ENCODE data around the gene POR.

POR gene

DNA sequence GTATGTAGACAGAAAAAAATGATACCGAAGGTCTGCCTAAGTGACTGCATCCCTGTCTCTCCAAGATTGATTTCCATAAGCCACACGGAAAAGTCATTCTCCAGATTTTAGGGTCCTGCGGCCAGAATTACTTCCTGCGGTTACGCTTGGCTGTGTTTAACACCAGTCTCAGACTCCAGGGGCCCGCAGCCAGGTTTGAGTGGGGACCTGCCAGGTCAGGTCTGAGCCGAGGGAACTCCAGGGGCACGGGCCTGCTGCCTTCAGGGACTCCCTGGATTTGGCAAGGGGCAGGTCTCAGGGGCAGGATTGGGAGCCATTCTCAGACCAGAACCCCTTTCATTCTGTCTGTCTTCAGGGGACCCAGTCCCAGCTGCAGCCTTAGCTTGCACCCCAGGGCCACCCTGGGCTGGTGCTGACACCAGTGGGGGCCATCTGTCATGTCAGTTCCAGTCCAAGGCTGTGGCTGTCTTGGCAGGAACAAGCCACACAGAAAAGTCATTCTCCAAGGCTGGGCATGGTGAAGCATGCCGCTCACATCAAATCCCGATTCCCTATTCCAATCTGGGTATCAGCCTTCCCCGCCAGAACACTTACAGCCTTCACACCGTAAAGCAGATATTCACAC is 40.5 kb downstream of the POR start:
- no peak for DNase-seq (ENCODE audit: low spot score)

DNA sequence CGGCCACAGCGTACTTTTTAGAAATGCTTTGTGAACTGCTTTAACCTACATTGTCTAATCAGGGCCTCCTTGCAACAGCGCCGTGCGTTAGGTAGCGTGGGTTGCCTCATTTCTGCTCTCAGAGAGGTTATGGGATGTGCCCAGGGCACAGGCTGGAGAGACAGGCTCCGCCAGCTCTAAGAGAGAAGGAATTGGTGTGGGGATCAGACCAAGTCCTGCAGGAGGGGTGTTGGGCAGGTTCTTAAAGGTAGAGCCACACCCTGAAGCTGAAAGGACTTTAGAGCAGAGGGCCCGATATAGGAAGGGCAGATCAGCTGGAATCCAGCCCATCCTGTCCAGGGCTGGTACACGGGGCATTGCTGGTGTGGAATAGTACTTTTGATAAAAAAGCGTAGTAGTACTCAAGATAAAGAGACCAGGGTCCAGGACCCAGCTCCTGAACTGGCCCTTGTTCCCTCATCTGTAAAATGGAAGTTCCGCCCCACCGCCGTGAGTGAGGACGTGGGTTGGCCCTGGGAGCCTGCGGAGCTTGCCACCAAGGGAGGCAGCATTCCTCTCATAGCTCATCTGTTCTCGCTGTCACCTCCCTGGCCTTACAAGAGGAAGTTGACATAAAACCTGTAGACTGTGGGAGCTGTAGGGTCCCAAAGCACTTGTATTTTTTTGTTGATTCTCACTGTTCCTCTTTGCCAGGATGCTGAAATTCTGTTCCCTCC is 42.2 kb downstream of the POR start:
- no peak for DNase-seq (ENCODE audit: low spot score)

DNA sequence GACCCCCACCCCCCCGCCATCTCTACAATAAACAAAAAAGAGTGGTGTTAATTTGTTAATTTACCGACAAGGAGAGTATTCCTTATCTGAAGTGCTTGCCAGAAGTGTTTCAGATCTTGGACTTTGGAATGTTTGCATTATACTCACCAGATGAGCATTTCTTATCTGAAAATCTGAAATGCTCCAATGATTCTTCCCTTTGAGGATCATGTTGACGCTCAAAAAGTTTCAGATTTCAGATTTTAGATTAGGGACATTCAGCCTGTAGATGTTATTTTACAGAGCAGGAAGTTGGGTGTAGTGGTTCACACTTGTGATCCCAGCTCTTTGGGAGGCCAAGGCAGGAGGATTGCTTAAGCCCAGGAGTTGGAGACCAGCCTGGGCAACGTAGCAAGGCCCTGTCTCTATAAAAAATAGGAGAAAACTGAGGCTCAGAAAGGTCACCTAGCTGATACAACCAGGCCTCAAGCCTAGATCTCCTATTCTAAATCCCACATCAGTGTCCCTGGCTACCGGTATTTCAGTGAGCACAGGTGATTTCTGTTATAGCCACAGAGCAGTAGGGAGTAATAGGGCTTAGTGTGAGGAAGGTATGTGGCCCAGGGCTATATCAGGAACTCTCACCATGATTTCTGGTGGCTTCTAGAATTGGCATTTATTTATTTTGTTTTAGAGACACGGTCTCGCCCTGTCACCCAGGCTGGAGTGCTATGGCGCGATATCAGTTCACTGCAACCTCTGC is 44.0 kb downstream of the POR start:
- no peak for DNase-seq (ENCODE audit: low spot score)

DNA sequence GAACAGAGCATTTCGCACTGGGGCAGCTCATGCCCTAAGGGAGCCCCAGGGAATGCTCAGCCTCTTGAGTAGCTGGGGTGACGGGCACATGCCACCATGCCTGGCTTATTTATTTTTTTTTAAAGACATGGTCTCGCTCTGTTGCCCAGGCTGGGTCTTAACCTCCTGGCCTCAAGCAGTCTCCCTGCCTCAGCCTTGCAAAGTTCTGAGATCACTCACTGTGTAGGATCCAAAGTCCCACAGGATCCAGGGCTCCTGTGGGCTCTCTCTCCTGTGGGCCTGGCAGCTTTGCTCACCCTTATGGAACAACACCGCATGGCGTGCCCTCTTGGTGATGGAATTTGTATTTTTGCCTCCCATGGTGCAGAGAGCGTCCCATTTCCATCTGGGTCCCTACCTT is 45.4 kb downstream of the POR start:
- no peak for DNase-seq (ENCODE audit: low spot score)

DNA sequence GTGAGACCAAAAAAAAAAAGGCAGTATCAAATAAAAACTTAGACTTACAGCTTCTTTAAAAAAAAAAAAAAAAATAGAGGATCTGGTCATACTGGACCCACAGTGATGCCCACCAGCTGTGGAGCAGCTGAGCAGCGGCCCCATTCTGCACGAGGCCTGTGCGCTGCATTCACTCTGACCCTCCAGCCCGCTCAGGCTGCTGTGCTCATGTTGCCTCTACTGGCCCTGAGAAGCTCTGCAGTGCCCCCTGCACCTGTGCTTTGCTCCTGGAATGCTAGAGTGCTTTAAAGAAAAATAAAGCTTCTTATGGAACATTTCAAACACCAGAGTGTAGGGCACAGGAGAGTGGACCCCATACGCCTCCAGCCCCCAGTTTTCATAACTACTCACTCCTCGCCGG is 46.3 kb downstream of the POR start:
- DNase-seq (ENCODE audit: low spot score) = no peak

DNA sequence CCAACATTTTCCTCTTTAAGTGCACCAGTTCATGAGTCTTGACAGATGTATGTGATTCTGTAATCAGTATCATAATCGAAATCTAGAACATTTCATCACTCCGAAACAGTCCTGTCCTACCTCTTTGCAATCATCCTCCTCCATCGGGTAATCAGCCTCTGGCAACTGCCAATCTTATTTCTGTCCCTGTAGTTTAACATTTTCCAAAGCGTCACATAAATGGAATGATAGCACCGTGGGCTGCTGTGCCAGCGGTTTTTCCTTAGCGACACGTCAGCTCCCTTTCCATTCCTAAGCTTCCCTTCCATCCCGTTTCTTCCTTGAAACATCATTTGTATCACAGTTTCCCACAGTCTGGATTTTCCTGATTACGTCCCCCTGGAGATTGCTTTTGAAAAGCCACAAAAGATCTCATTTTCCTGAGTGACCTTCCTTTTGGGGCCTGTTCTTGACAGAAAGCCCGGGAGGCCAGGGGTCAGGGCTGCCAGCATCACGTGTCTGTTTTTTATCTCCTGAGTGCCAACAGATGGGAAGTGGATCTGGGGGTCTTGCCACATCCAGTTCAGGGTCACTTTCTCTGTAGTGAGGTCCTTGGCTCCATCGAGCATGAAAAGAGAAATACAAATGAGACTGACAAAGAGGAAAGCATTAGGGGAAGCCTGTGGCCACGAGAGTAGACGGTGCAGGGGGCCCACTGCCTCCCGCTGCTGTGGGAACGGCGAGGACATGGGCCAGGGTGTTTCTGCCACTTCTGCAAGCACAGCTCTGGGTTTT is 47.8 kb downstream of the POR start:
- DNase-seq (ENCODE audit: low spot score) = no peak

DNA sequence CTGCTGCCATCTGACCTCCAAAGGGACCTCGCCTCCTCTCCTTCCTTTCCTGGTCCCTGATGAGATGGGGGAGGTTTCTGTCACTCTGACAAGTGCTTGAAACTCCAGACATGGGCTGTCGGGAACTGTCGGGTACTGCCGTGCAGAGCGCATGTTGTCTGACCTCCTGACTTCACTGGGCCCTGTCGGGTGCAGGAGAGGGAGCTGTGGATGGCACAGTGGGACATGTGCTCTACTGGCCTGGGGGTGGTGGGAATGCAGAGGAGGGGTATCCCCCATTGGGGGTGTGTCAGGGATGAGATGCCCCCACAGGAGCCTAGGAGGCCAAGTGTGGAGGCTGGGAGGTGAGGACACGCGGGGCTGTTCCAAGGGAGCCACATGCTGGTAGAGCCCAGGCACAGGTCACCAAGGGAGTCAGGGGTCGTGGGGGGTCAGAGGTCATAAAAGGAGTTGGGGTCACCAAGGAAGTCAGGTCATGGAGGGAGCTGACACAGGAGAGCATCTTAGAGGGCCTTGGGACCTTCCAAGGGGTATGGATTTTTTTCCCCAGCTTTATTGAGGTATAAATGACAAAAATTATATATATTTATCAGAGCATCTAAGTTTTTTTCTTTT is 48.5 kb downstream of the POR start:
- DNase-seq (ENCODE audit: low spot score) = no peak

DNA sequence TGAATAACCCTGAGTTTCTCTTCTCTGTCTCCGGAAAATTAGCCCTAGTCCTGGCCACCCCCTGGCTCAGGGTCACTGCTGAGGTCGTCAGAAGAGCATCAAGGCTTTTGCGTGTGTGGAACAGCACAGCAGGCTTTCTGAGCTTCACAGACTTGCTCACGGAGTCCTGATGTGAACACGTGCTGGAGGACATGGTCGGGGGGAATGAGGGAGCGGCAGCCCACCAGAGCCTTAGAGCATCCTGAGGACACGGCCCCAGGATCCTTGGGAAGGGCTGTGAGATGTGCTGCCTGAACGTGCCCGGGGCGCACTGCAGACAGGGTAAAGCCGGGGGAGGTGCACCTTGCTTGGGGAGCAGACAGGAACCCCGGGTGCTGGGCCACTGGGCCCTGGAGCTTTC is 50.7 kb downstream of the POR start:
- DNase-seq (ENCODE audit: low spot score) = no peak

DNA sequence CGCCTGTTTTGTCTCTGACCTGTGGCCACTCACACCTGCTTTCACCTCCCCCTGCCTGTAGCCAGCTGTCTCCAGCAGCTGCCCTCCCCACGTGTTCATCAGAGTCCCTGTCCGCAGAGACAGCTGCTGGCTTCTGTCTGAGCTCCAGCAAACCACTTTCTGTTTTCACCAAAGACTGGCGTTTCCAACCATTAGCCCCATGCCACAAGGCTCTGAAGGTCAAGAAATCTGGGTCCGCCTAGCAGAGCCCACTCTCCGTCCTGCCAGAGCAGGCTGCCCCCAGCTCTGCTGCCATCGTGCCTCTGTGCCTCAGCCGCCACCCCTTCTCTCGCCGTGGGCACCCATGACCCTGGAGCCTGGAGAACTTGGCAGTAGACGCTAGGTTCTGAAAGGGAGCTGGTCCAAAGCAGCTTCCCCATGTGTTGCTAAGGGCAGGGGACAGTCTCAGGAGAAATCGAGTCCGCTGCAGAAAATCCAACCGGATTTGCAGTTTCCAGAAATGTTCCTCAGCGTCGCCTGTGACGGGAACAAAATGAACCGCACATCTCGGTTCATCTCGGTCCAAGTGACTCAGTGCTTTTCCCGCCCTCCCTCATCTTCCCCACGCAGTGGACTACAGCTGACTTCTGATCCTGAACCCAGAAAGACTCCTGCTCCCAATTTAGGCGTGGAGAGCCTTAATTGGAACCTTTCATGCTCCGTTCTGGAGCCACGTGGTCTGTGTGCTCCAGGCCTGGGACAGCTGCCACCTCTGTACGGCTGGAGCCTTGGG is 51.4 kb downstream of the POR start:
- DNase-seq (ENCODE audit: low spot score) = no peak

DNA sequence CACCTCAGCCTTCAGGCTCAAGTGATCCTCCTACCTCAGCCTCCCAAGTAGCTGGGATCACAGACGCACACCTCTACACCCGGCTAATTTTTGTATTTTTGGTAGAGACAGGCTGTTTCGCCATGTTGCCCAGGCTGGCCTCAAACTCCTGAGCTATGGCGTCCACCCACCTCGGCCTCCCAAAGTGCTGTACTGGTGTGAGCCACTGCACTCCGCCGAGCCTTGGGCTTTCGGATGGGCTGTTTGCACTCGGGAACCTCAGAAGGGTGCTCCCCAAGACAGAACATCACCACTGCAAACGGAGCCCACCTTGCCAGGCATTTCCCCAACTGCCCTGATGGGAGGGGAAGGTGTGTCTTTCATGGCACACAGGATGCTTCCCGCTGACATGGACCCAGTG is 52.1 kb downstream of the POR start:
- no peak for DNase-seq (ENCODE audit: low spot score)

DNA sequence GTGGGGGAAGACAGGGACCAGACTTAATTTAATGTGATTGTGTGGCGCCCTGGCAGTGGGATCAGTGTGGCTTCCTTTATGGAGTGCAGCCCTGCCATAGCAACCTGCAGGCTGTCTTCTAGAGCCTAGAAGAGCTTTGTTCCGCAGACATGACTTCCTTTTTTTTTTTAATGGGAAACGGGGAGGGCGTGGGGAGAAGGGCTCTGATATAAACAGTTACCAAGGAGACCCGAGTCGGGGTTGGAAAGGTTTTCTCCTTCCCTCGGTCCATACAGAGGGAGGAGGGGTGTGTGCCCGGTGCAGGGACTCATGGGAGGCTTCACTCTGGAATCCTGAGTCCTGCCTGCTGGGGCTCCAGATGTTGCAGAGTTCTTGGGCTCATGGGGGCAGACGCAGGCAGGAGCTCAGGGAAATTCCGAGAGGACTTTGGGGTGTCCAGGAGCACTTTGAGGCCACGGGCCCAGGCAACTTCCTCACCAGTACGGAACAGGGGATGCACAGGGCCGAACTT is 52.6 kb downstream of the POR start:
- DNase-seq (ENCODE audit: low spot score) = no peak

DNA sequence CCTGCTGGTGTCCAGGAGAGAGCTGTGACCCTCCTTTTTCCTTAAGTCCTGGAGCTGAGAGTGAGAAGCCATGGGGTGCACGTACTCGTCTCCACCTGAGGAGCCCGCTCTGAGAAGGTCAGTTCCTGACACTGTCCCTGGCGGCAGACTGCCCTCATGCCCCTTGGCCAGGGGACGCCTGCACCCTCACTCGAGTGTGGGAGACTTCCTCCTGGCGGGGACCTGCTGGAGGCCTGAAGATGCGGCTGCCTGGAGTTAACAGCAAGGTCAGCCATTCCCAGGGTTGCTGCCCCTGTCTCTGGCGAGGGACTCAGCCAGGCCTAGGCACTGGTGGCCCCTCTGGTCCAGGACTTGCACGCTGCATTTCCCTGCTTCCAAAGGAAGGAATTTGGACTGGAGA is 53.1 kb downstream of the POR start:
- no peak for DNase-seq (ENCODE audit: low spot score)

DNA sequence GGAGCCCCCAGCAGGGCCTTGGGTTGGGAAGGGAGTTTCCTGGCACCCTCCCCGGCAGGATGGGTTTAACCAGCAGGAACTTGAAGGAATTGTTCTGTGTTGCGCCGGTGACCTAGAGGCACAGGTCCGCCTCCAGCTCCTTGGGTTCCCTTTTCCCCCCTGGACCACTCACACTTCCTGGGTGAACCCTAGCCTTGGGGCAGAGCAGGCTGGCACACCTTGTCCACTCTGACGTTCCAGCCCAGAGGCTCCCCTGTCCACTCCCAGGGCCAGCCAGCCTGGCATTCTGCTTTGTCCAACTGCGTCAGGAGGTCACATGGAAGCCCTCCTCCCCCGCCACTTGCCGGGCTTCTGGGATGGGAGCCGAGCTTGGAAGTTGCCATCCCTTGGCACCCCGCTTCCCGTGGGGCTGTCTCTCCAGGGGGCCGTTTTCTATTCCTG is 53.6 kb downstream of the POR start:
- no peak for DNase-seq (ENCODE audit: low spot score)

DNA sequence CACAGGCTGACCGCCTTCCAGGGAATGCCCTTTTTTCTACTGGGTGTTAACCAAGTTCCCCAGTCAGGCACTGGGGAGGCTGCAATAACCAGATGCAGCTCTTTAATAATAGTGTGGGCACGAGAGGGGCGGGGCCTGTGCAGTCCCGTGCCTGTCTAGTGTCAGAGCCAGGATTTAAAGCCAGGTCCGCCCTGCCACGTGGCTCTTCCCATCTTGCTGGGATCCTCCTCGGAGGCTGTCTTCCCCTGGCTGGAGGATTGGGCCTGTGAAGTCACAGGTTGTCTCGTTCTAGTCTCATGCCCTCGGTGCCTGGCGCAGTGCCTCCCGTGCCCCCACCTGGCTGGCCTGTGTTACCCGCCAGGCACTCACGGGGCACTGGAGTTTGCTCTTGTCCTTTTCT is 54.2 kb downstream of the POR start:
- DNase-seq (ENCODE audit: low spot score) = no peak

DNA sequence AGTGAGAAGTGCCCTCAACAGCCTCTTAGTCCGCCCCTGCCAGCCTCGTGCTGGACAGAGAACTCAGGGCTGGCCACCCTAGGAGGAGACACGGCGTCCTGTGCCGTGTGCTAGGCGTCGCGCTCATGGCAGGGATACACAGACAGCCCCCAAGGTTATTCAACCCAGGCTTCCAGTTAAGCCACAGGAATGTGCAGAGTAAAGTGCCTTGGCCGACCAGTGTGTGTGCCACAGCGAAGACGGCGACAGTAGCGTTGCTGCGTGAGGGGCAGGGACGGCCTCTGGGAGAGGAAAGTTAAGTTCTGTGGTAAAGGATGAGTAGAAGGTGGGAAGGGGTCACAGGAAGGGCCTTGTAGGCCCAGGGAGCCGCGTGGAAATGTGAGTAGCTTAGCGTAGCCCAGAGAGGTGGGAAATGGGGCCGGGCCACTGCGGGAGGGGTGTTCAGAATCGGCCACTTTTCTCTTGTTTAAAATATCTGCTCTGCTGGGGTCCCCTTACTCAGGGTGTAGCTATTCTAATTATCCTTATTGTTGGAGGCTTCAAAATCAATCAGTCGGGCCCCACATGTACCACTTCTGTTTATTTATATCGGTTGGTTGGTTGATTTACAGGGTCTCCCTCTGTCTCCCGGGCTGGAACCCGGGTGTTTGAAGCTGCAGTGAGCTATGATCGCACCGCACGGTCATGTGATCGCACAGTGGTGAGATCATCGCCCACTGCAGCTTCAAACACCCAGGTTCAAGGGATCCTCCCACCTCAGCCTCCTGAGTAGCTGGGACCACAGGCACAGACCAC is 54.9 kb downstream of the POR start:
- no peak for DNase-seq (ENCODE audit: low spot score)

DNA sequence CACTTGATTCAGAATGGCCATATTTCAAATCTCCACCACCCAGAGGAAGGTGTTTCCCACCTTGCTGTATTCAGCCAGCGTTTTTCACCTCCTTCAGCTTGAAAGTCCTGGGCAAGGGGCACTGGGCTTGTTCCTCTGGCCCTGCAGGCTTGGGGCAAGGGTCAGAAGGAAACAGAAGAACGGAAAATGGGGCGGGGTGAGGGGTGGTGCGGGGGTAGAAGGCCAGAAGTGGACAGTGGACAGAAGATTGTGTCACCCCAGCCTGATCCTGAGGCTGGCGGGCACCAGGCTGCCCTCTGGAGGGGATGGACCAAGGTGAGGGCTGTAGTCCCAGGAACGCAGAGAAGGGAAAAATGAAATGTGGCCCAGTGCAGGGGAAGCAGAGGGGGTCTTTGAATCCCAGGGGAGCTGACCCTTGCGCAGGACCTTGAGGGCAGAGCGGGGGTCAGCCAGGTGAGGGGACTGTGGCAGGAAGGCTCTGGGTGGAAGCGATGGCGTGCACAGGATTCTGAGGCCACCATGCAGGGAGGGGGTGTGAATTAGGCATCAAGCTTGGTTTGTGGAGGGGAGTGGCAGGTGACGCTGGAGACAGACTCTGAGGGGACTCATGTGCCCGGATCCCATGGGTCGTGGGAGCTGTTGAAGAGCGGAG is 56.5 kb downstream of the POR start:
- DNase-seq (ENCODE audit: low spot score) = no peak

DNA sequence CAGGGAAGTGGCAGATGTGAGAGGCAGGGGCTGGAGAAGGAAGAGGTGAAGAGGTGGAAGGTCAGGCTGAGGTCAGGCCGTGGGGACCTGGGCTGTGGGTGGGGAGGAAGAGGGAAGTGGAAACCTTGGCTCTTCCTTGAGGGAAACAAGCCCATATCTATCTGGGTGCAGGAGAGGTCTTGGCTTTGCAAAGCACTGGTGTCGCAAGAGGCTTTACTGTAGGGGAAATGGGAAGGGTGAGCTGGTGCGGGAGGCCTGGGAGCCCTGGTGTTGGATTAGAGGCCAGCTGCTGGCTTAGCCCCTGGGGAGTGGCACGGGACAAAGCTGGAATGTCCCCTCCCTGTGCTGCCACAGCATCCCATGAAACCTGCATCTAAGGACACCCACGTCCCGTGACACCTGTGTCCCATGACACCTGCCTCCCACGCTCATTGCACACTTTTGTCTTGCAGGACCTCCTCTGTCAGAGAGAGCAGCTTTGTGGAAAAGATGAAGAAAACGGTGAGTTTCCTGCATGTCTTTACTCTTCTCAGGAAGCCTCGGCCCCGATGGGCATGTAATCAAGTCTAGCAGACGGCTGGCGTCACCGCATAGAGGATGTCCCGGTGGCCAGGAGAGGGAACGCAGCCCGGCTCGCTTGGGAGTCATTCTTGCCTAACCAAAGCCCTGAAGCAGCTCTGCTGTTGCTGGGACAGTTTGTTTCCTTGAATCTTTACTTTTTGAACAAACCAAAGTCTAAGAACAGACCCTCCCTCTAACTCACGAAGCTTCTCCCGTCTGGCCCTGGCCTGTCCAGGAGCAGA is 57.2 kb downstream of the POR start:
- no peak for DNase-seq (ENCODE audit: low spot score)

DNA sequence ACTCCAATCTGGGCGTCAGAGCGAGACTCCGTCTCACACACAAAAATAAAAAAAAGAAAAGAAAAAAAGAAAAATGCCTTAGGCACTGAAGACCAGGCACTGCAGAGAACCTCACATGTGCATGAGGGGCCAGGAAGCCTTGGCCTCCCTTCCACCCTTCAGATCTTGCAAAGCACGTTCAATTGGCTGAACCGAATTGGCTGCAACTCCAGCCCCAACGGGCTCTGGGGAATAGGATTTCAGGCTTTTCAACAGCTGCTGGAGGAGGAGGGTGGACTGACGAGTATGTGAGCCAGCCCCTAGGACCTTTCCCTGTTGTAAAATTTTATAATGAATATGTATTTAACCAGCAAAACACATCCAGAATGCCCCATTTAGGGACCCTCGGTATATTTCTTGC is 62.8 kb downstream of the POR start:
- no peak for DNase-seq (ENCODE audit: low spot score)

All from hematopoietic multipotent progenitor cell treated with erythropoietin and hydrocortisone succinate and interleukin-3 and kit ligand, for 17 days (in vitro differentiated cells).